Small intestine (tissue), 7 donors: ENCODE measurements around the gene ANAPC13. TPM values are rescaled to one million over a fixed set of nuclear protein-coding genes. Genes with fewer than 3 reads are reported as not detected.

Source experiments
- DNase-seq, 2 donors: peaks; one replicate each; pipeline versions ENCODE4 v3.0.0 to v3.0.0-alpha.2; 2013
- FAIRE-seq: peaks from 2 replicates; lab custom pipeline; 2012; peaks lifted over from hg19 to GRCh38; lab: Jason Lieb, UNC
- H3K27ac ChIP-seq, 3 donors: one replicate each; pipeline ENCODE4 v1.5.1; 2013; ENCODE audit warnings: low read length in 2 of 3, mild to moderate bottlenecking in 2 of 3, control low read depth in 1 of 3, inconsistent platforms in 1 of 3, low read depth in 1 of 3, moderate library complexity in 1 of 3
- H3K27me3 ChIP-seq, 3 donors: one replicate each; pipeline ENCODE4 v1.6.1; 2013; ENCODE audit warnings: low read length in 3 of 3, inconsistent platforms in 1 of 3; ENCODE audit not compliant: control insufficient read depth in 3 of 3, insufficient read depth in 3 of 3
- H3K36me3 ChIP-seq, 3 donors: one replicate each; pipeline ENCODE4 v1.6.1; 2013; ENCODE audit warnings: low read length in 3 of 3, inconsistent platforms in 1 of 3, low read depth in 1 of 3, mild to moderate bottlenecking in 1 of 3, moderate library complexity in 1 of 3; ENCODE audit not compliant: control insufficient read depth in 3 of 3, insufficient read depth in 2 of 3
- H3K4me1 ChIP-seq, 3 donors: one replicate each; pipeline ENCODE4 v1.6.1; 2013; ENCODE audit warnings: low read length in 2 of 3, inconsistent platforms in 1 of 3, low read depth in 1 of 3, mild to moderate bottlenecking in 1 of 3, moderate library complexity in 1 of 3; ENCODE audit not compliant: control insufficient read depth in 3 of 3, insufficient read depth in 2 of 3
- H3K4me3 ChIP-seq, 3 donors: one replicate each; pipeline ENCODE4 v1.5.1; 2013; ENCODE audit warnings: low read length in 3 of 3, control low read depth in 1 of 3, inconsistent platforms in 1 of 3, low read depth in 1 of 3, mild to moderate bottlenecking in 1 of 3, moderate library complexity in 1 of 3
- H3K9me3 ChIP-seq, 2 donors: one replicate each; pipeline ENCODE4 v1.6.1; 2013; ENCODE audit warnings: low read depth in 1 of 2, low read length in 1 of 2; ENCODE audit not compliant: control insufficient read depth in 2 of 2, insufficient read depth in 1 of 2
- WGBS, 3 donors: extraction: QIAGEN DNeasy Blood & Tissue Kit; methylation state at CpG; one replicate each; pipeline ENCODE4 v1.1.7; 2013; 5-methylcytosine and 5-hydroxymethylcytosine counted together
- polyA plus RNA-seq, 4 donors: library from polyadenylated mRNA; stranded (reverse) in 3 of 4; unstranded in 1 of 4; fragments of 200-250 nt in 3 of 4; fragments of 120-200 nt in 1 of 4; gene quantifications; one replicate each; pipeline versions ENCODE4 v1.2.1 to v1.2.3, GENCODE V29; 2013
- donor health status: healthy with polysubstance abuse.
- donor health status: control.
- donor health status: control.
- donor health status: Bipolar disorder and iron deficiency.
- donor health status: healthy.

Gene ANAPC13
- polyA plus RNA-seq, 4 donors: 45.6 to 72.7 (median 65.8) TPM

GRCh38 chr3:134468519-134468918, 17.3 kb downstream of the ANAPC13 start:
- WGBS, 3 donors: 33 to 61% (median 45%) methylated on average over 4 of the region's 4 CpGs
- DNase-seq: no peak
- Histone ChIP-seq H3K4me1 (peaks cover 0 to 4% (median 0%) of the 10 kb centered on the region in 3 donors), H3K36me3 (peaks cover 0 to 4% (median 2%) of the 10 kb centered on the region in 3 donors), H3K9me3 (no peaks in the 10 kb centered on the region), H3K4me3 (no peak overlapping the region), H3K27me3 (peaks cover 0 to 3% (median 0%) of the 10 kb centered on the region in 3 donors), H3K27ac (no peak overlapping the region)
- FAIRE-seq: no peak

- Histone ChIP-seq H3K4me1 (peaks cover 0 to 4% (median 0%) of the 10 kb centered on the region in 3 donors), H3K27me3 (peaks cover 0 to 4% (median 0%) of the 10 kb centered on the region in 3 donors), H3K36me3 (no peaks in the 10 kb centered on the region), H3K27ac (no peak overlapping the region), H3K9me3 (no peaks in the 10 kb centered on the region), H3K4me3 (no peak overlapping the region)
- 69 to 95% (median 86%) methylated on average over 1 of the region's 1 CpG for WGBS, 3 donors
- FAIRE-seq (no peak), DNase-seq (no peak)
These were observed 19.5 kb downstream of the ANAPC13 start for GRCh38 chr3:134466331-134466730.

- WGBS, 3 donors: 70 to 91% (median 88%) methylated on average over 8 of the region's 8 CpGs
- peaks cover 0 to 4% (median 0%) of the 10 kb centered on the region in 3 donors for H3K4me1 ChIP-seq
- no peak overlapping the region for H3K4me3 ChIP-seq
- FAIRE-seq (no peak), DNase-seq (no peak)
- H3K36me3 ChIP-seq: no peaks in the 10 kb centered on the region
- peaks cover 0 to 4% (median 0%) of the 10 kb centered on the region in 3 donors for H3K27me3 ChIP-seq
- no peaks in the 10 kb centered on the region for H3K9me3 ChIP-seq
- peak overlapping the region in 2 of 3 donors; percentile 47 to 58 for H3K27ac ChIP-seq
These were observed 21.0 kb downstream of the ANAPC13 start for GRCh38 chr3:134464689-134465365.

GRCh38 chr3:134464064-134464688, 21.6 kb downstream of the ANAPC13 start:
- no peak overlapping the region for H3K4me3 ChIP-seq
- H3K9me3 ChIP-seq: no peaks in the 10 kb centered on the region
- FAIRE-seq (no peak), DNase-seq (peak in 1 of 2 donors; percentile 45)
- no peaks in the 10 kb centered on the region for H3K36me3 ChIP-seq
- WGBS, 3 donors: 65 to 84% (median 83%) methylated on average over 13 of the region's 13 CpGs
- peaks cover 0 to 4% (median 0%) of the 10 kb centered on the region in 3 donors for H3K27me3 ChIP-seq
- peaks cover 0 to 4% (median 0%) of the 10 kb centered on the region in 3 donors for H3K4me1 ChIP-seq
- peak overlapping the region in 2 of 3 donors; percentile 60 to 83 for H3K27ac ChIP-seq

- H3K9me3 ChIP-seq: no peaks in the 10 kb centered on the region
- peaks cover 0 to 4% (median 0%) of the 10 kb centered on the region in 3 donors for H3K27me3 ChIP-seq
- no peak for DNase-seq
- peaks cover 0 to 4% (median 0%) of the 10 kb centered on the region in 3 donors for H3K4me1 ChIP-seq
- no peaks in the 10 kb centered on the region for H3K36me3 ChIP-seq
- FAIRE-seq: no peak
- WGBS, 3 donors: 75 to 97% (median 96%) methylated on average over 4 of the region's 4 CpGs
- H3K27ac ChIP-seq: peak overlapping the region in 2 of 3 donors; percentile 60 to 83
- H3K4me3 ChIP-seq: no peak overlapping the region
These were observed 22.1 kb downstream of the ANAPC13 start for GRCh38 chr3:134463676-134464063.

- Histone ChIP-seq H3K27ac (peak overlapping the region in 2 of 3 donors; percentile 57 to 81), H3K9me3 (no peaks in the 10 kb centered on the region), H3K4me1 (peaks cover 0 to 4% (median 0%) of the 10 kb centered on the region in 3 donors), H3K4me3 (no peak overlapping the region), H3K27me3 (peaks cover 0 to 4% (median 0%) of the 10 kb centered on the region in 3 donors), H3K36me3 (no peaks in the 10 kb centered on the region)
- no peak for DNase-seq
- 54 to 76% (median 66%) methylated on average over 5 of the region's 5 CpGs for WGBS, 3 donors
- FAIRE-seq: no peak
These were observed 23.3 kb downstream of the ANAPC13 start for GRCh38 chr3:134462331-134462941.

GRCh38 chr3:134460965-134461364, 24.8 kb downstream of the ANAPC13 start:
- no peak overlapping the region for H3K4me3 ChIP-seq
- WGBS, 3 donors: 64 to 77% (median 75%) methylated on average over 2 of the region's 2 CpGs
- FAIRE-seq: no peak
- no peaks in the 10 kb centered on the region for H3K36me3 ChIP-seq
- no peak for DNase-seq
- peaks cover 0 to 4% (median 0%) of the 10 kb centered on the region in 3 donors for H3K4me1 ChIP-seq
- no peaks in the 10 kb centered on the region for H3K9me3 ChIP-seq
- H3K27me3 ChIP-seq: peaks cover 0 to 4% (median 0%) of the 10 kb centered on the region in 3 donors
- no peak overlapping the region for H3K27ac ChIP-seq

GRCh38 chr3:134459562-134459961, 26.2 kb downstream of the ANAPC13 start:
- Histone ChIP-seq H3K9me3 (no peaks in the 10 kb centered on the region), H3K27me3 (peaks cover 0 to 4% (median 0%) of the 10 kb centered on the region in 3 donors), H3K36me3 (no peaks in the 10 kb centered on the region), H3K4me3 (no peak overlapping the region), H3K4me1 (peaks cover 0 to 4% (median 0%) of the 10 kb centered on the region in 3 donors), H3K27ac (no peak overlapping the region)
- WGBS, 3 donors: 81 to 93% (median 84%) methylated on average over 4 of the region's 4 CpGs
- no peak for DNase-seq
- no peak for FAIRE-seq
